ENCODE data around the gene BASP1.
"Not testable (repeated sequence)": the region's sequence is repeated elsewhere in the genome, so short reads cannot be mapped to it uniquely, and the experiment has no call there.

The BASP1 gene

GRCh38 chr5:17224858-17225511 is 7.6 kb downstream of the BASP1 start:
- no peak for DNase-seq

DNA sequence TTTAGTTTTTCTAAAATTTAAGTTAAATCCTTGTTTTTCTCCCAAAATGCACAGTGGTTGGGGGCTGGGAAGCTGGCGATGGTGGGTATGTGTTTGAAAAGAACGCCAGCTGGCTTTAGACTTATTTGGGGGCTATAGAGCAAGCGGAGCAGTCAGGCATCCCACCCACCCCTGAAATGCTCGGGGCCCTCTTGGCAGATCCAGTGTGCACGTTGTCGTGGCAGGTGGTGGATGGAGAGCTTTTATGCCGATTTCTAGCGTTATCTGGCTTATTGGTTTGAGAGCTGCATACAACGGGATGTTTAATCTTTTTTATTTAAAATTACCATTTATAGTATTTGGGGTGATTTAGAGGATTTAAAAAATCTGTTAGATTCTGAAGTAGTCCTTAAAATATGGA is 8.1 kb downstream of the BASP1 start:
- DNase-seq: no peak

DNA sequence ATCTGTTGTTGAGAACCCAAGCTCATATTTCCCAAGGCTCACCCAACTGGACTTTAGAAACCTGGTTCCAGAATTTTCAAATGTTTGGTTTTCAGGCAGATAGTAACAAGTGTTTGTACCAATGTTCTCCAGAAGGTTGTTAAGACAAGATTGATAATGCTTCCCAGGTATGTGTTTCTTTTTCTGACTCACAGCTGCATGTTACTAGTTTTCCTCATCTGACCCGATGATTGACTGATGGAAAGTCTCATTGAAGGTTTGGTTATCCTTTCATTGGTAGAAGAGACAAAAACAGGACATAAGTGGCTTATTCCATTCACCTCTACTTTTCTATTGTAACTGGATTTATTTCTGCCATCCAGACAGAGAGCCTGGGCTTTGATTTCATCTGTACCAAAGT is 10.4 kb downstream of the BASP1 start:
- no peak for DNase-seq

DNA sequence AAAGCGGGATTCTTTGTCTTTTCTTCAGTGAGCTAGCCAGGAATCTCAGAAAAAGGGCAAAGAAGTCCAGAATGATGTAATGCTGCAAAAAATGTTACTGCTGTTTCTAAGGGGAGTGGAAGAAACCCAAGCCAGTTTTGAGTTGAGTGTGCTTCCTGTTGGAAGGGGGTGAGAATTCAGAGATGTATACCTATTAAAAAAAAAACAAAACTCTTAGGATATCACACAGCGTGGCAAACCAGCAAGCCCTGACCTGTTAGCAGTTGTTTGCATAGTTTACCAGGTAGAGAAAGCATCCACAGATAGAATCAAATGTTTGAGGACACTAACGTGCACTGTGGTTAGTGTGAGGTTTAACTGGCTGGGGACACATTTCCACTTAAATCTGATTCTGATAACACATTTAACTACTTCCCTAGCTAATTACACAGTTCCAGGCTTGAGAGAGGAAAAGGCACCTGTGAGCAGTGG is 11.4 kb downstream of the BASP1 start:
- DNase-seq: no peak

DNA sequence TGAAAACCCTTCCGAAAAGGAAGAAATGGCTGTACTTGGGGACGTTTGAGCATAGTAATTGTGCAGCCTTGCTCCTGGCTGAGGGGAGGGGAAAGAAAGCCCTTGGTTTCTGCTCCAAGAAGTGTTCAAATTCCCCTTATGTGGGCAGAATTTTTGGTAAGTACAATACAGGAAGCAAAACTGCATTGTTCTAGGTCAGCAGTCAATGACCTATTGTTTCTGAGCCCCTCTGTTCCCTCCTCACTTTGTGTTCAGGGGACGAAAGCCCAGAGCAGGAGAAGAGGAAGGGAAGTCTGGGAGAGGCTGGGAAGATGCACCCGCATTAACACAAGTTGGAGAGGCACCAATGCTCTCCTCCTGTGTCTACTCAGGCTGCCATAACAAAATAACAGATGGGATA is 11.9 kb downstream of the BASP1 start:
- DNase-seq: no peak

- no peak for DNase-seq
Measured at GRCh38 chr5:17230191-17230590, 12.8 kb downstream of the BASP1 start.

- DNase-seq: no peak
Measured at GRCh38 chr5:17230808-17231525, 13.5 kb downstream of the BASP1 start.

DNA sequence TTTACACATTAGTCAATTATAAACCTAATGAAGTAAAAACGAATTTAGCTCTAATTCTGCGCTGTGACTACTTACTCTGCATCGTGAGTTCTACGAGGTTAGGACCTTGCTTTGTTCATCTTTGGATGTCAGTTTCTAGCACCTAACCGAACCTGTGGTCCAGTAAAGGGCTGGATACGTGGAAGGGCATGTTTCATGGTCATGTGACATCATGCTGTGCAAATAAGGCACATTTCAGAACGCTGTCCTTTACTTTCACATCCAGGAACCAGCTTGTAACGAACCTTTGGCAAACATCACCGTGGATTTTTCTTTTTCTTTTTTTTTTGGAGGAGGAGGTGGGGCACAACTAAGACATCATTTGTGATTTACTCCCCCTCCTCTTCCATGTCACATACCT is 15.0 kb downstream of the BASP1 start:
- no peak for DNase-seq

- DNase-seq: no peak
Measured at GRCh38 chr5:17233488-17233887, 16.1 kb downstream of the BASP1 start.

GRCh38 chr5:17234374-17234773 is 16.9 kb downstream of the BASP1 start:
- no peak for DNase-seq

- DNase-seq: no peak
Measured at GRCh38 chr5:17235731-17236330, 18.4 kb downstream of the BASP1 start.

- no peak for DNase-seq
Measured at GRCh38 chr5:17238521-17239041, 21.1 kb downstream of the BASP1 start.

- no peak for DNase-seq
Measured at GRCh38 chr5:17239953-17240352, 22.5 kb downstream of the BASP1 start.

DNA sequence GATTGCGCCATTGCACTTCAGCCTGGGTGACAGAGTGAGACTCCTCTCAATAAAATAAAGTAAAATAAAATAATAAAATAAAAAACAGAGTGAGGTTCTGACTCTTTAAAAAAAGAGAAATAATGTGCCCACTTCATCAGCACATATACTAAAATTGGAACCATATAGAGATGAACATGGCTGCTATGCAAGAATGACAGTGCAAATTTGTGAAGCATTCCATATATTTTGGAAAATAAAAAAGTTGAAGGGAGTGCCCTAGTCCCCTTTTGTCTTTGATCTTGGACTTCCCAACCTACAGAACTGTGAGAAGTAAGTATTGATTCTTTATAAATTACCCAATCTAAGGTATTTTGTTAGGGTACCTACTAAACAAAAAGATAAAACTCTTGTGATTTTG is 23.1 kb downstream of the BASP1 start:
- no peak for DNase-seq

GRCh38 chr5:17241635-17242034 is 24.2 kb downstream of the BASP1 start:
- no peak for DNase-seq

GRCh38 chr5:17243287-17244063 is 26.0 kb downstream of the BASP1 start:
- DNase-seq: no peak

DNA sequence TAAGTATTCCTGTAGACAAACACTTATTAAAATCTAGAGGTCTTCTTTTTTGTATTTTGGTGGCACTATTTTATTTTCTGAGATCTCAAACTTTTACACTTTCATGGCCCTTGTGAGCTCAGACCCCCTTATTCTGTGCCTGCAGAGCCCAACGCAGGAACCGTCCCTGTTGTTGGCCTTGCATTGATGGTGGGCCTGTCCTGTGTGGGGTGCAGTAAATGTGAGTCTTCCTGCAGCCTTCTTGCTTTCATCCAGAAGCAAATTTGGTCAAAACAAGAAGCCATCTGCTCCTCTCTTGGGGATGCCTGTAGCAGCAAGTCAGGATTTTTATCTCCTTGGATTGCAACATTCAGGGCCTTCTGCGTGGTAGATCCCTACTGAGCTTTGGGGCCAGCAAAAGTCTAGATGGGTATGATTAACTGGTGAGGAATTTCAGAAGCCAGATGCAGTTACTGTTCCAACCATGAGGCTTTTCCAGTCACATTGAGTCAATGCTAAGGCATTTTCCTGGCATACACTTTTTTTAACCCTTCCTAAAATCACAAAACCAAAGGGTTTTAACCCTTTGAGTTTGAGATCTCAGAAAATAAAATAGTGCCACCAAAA is 31.7 kb downstream of the BASP1 start:
- no peak for DNase-seq

DNA sequence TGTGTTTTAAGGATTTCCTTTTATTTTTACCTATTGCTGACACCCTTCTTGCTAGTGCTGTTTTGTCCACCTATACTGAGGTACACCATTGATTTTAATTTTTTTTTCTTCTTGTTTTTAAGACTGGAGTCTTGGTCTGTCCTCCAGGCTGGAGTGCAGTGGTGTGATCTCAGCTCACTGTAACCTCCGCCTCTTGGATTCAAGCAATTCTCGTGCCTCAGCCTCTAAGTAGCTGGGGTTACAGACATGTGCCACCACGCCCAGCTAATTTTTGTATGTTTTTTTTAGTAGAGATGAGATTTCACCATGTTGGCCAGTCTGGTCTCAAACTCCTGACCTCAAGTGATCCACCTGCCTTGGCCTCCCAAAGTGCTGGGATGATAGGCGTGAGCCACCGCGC is 32.4 kb downstream of the BASP1 start:
- not testable (repeated sequence) for DNase-seq

- DNase-seq: no peak
Measured at GRCh38 chr5:17252543-17252942, 35.1 kb downstream of the BASP1 start.

- no peak for DNase-seq
Measured at GRCh38 chr5:17255471-17256021, 38.1 kb downstream of the BASP1 start.

- no peak for DNase-seq
Measured at GRCh38 chr5:17256171-17256570, 38.7 kb downstream of the BASP1 start.

DNA sequence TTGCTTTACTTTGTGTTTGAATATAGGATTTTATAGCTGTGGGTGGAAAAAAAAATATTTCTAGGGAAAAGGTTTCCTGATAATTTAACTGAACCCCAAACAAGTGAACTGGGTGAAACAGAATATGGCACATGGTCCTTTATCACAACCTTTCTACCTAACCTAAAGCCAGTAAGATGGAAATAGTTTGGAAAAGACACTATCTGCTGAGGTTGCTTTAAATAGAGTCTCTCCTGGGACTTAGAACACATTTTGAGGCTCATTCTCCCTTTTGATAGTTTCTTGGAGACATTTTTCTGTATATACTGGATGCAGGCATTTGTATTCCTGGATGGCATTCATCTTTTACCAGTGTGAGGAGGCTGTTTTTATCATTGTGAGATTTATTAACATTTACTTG is 39.4 kb downstream of the BASP1 start:
- no peak for DNase-seq
